ENCODE measurements around the gene MYO1F.

MYO1F gene

DNA sequence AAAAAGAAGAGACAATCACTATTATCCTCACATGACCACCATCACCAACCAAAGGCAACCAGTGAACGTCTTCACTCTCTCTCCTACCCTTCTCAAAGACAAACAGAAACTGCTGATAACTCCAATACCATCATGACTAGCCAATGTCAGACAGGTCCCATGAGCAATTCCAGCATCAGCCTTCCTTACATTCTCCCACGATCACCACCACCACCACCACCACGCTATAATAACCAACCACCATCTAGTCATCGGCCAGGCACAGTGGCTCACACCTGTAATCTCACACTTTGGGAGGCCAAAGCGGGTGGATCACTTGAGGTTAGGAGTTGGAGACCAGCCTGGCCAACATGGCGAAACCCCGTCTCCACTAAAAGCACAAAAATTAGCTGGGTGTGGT lies 3.9 kb downstream of the MYO1F start:
- H3K4me3 ChIP-seq (ENCODE audit: low read depth in 1 of 2, low read length in 2 of 2) = no peak overlapping the region
- no peak overlapping the region for H3K9ac ChIP-seq (ENCODE audit: low read depth, low read length)
- no peaks in the 10 kb centered on the region for H3K79me2 ChIP-seq (ENCODE audit: insufficient read depth, low read length)
- H3K4me1 ChIP-seq (ENCODE audit: insufficient read depth, low read length) = peaks cover 39% of the 10 kb centered on the region
- no peaks in the 10 kb centered on the region for H4K20me1 ChIP-seq (ENCODE audit: insufficient read depth, low read length)
- no peak overlapping the region for H3K4me2 ChIP-seq (ENCODE audit: insufficient read depth, low read length)
- H3K9me3 ChIP-seq (ENCODE audit: insufficient read depth, low read length, severe bottlenecking) = no peaks in the 10 kb centered on the region
- no peaks in the 10 kb centered on the region for H3K36me3 ChIP-seq (ENCODE audit: insufficient read depth, low read length)
- H3K27ac ChIP-seq (ENCODE audit: low read length) = no peak overlapping the region
- TF ChIP-seq EZH2 (IDR thresholded peaks at IDR 0.05; ENCODE audit: borderline replicate concordance, low read depth, low read length, severe bottlenecking) = no peak
- TF ChIP-seq, protein P1, sequence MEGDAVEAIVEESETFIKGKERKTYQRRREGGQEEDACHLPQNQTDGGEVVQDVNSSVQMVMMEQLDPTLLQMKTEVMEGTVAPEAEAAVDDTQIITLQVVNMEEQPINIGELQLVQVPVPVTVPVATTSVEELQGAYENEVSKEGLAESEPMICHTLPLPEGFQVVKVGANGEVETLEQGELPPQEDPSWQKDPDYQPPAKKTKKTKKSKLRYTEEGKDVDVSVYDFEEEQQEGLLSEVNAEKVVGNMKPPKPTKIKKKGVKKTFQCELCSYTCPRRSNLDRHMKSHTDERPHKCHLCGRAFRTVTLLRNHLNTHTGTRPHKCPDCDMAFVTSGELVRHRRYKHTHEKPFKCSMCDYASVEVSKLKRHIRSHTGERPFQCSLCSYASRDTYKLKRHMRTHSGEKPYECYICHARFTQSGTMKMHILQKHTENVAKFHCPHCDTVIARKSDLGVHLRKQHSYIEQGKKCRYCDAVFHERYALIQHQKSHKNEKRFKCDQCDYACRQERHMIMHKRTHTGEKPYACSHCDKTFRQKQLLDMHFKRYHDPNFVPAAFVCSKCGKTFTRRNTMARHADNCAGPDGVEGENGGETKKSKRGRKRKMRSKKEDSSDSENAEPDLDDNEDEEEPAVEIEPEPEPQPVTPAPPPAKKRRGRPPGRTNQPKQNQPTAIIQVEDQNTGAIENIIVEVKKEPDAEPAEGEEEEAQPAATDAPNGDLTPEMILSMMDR (IDR thresholded peaks at IDR 0.05; ENCODE audit: borderline replicate concordance, extremely low read depth, low read length, poor library complexity, severe bottlenecking) = no peak
- no peaks in the 10 kb centered on the region for H3K27me3 ChIP-seq (ENCODE audit: insufficient read depth, low read length, poor library complexity)
- ATAC-seq (ENCODE audit: insufficient read depth, low read depth) = no peak
- H2AFZ ChIP-seq (ENCODE audit: low read depth, low read length) = no peak overlapping the region
- DNase-seq = no peak

DNA sequence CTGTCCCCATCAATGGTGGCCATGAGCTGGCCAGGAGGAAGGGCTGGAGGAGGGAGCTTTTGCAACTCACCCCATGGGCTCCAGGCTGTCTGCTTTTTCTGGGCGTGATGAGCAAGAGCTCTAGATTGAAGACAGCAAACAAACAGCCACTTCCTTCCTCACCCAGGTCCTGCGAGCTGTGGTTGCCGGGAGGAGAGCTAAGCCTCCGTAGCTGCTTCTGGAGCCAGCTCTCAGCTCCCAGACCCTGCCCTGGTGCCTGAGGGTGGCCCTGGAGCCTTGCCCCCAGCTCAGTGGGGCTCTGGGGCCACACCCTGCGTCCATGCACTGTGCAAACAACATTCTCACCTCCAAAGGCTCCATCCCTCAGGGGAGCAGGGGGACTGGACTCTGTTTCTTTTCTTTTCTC lies 6.2 kb downstream of the MYO1F start:
- Histone ChIP-seq H3K36me3 (ENCODE audit: insufficient read depth, low read length) (no peaks in the 10 kb centered on the region), H3K4me3 (ENCODE audit: low read depth in 1 of 2, low read length in 2 of 2) (no peak overlapping the region), H3K9me3 (ENCODE audit: insufficient read depth, low read length, severe bottlenecking) (no peaks in the 10 kb centered on the region), H3K4me1 (ENCODE audit: insufficient read depth, low read length) (peaks cover 38% of the 10 kb centered on the region), H3K79me2 (ENCODE audit: insufficient read depth, low read length) (no peaks in the 10 kb centered on the region), H3K9ac (ENCODE audit: low read depth, low read length) (0 out of 2 replicates have a peak overlapping the region, but pooled peaks have one; percentile 1), H3K27ac (ENCODE audit: low read length) (peak overlapping the region; percentile 40), H3K27me3 (ENCODE audit: insufficient read depth, low read length, poor library complexity) (no peaks in the 10 kb centered on the region), H4K20me1 (ENCODE audit: insufficient read depth, low read length) (no peaks in the 10 kb centered on the region), H2AFZ (ENCODE audit: low read depth, low read length) (peak overlapping the region; percentile 64; the same call in 1 of the 2 replicates), H3K4me2 (ENCODE audit: insufficient read depth, low read length) (peak overlapping the region; percentile 45)
- peak; percentile 81 for ATAC-seq (ENCODE audit: insufficient read depth, low read depth)
- peak; percentile 77 for DNase-seq
- TF ChIP-seq EZH2 (IDR thresholded peaks at IDR 0.05; ENCODE audit: borderline replicate concordance, low read depth, low read length, severe bottlenecking) = no peak
- TF ChIP-seq, protein P1 (IDR thresholded peaks at IDR 0.05; ENCODE audit: borderline replicate concordance, extremely low read depth, low read length, poor library complexity, severe bottlenecking) = no peak

DNA sequence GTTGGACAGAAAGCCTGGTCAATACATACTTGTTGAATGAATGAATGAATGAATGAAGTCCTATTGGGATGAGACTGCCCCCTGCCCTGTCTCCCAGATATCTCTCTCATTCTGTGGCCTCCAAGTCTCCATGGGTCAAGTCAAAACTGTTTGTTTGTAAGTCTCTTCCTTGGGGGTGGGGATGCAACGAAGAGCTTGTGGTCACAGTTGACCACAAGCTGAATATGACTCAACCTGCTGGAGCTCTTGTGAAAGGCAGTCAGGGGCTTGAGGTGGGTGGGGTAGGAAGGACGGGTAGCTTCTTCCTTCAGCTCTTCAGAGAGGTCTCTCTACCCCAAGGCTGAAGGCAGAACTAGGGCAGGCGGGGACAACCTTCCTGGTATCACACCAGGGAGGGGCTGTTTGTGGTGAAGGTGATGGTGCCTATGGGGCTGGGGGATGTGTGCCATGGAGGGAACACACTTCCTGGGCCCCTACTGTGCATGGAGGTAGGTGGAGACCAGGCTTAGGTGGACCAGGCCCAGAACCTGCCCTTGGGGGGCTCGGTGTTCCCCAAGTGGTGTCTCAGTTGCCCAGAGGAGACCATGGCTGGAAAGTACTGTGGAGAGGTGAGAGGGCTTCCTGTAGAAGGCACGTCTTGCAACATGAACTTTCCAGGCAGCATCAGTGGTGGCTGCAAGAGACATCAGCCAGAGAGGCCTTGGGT lies 8.0 kb downstream of the MYO1F start:
- H3K27me3 ChIP-seq (ENCODE audit: insufficient read depth, low read length, poor library complexity) = no peaks in the 10 kb centered on the region
- H3K4me3 ChIP-seq (ENCODE audit: low read depth in 1 of 2, low read length in 2 of 2) = no peak overlapping the region
- TF ChIP-seq, protein P1 (IDR thresholded peaks at IDR 0.05; ENCODE audit: borderline replicate concordance, extremely low read depth, low read length, poor library complexity, severe bottlenecking) = no peak
- TF ChIP-seq EZH2 (IDR thresholded peaks at IDR 0.05; ENCODE audit: borderline replicate concordance, low read depth, low read length, severe bottlenecking) = no peak
- no peak overlapping the region for H3K9ac ChIP-seq (ENCODE audit: low read depth, low read length)
- peak overlapping the region; percentile 57 for H3K27ac ChIP-seq (ENCODE audit: low read length)
- H3K4me1 ChIP-seq (ENCODE audit: insufficient read depth, low read length) = peaks cover 29% of the 10 kb centered on the region
- no peak overlapping the region for H2AFZ ChIP-seq (ENCODE audit: low read depth, low read length)
- H3K79me2 ChIP-seq (ENCODE audit: insufficient read depth, low read length) = no peaks in the 10 kb centered on the region
- no peaks in the 10 kb centered on the region for H4K20me1 ChIP-seq (ENCODE audit: insufficient read depth, low read length)
- H3K4me2 ChIP-seq (ENCODE audit: insufficient read depth, low read length) = 0 out of 2 replicates have a peak overlapping the region, but pooled peaks have one; percentile 5
- H3K9me3 ChIP-seq (ENCODE audit: insufficient read depth, low read length, severe bottlenecking) = no peaks in the 10 kb centered on the region
- ATAC-seq (ENCODE audit: insufficient read depth, low read depth) (peak; percentile 89), DNase-seq (peak; percentile 85)
- H3K36me3 ChIP-seq (ENCODE audit: insufficient read depth, low read length) = no peaks in the 10 kb centered on the region

Measured in DND-41 (cell line).